SK-N-SH (cell line): Measurements from ENCODE around the gene APBB2. TPM values are rescaled to one million over a fixed set of nuclear protein-coding genes. Genes with fewer than 3 reads are reported as not detected.

Experiments
- CTCF ChIA-PET: fragments of 300-600, 350-600 bp; formaldehyde crosslinking; extraction: SDS; loops from one replicate; lab custom pipeline; 2021; lab: Yijun Ruan, JAX
- POLR2A ChIA-PET: fragments of 350-600 bp; sonication (Branson Sonifier 250); formaldehyde crosslinking; extraction: SDS; loops from one replicate; lab custom pipeline; 2020; ENCODE audit warnings: antibody characterized with exemption, inconsistent platforms; lab: Yijun Ruan, JAX
- DNase-seq: peaks from one replicate; pipeline ENCODE4 v3.0.0; 2012
- H2AFZ ChIP-seq: fragments of 200-600 bp; sonication (generic); 2 replicates; pipeline ENCODE4 v1.8.1; 2016; ENCODE audit warnings: antibody characterized with exemption, mild to moderate bottlenecking, low read depth
- H3F3A ChIP-seq: fragments of 200-600 bp; sonication (generic); replicated peaks from 2 replicates; pipeline ENCODE3; 2016; ENCODE audit warnings: antibody characterized with exemption, mild to moderate bottlenecking; ENCODE audit not compliant: insufficient read depth
- H3K27ac ChIP-seq, 2 experiments: fragments of 200-500 bp in 1 of 2; fragments of 200-600 bp in 1 of 2; sonication (Bioruptor generic) in 1 of 2; sonication (generic), shearing (Covaris generic) in 1 of 2; 2 replicates each; pipeline versions ENCODE4 v1.5.1 to v1.6.1; 2014 to 2016; ENCODE audit warnings: low read depth in 2 of 2, inconsistent platforms in 1 of 2, low read length in 1 of 2, mild to moderate bottlenecking in 1 of 2, mixed read lengths in 1 of 2
- H3K27me3 ChIP-seq: fragments of 200-600 bp; sonication (generic), shearing (Covaris generic); 2 replicates; pipeline ENCODE4 v1.6.1; 2016; ENCODE audit warnings: mixed run types; ENCODE audit not compliant: insufficient read depth
- H3K36me3 ChIP-seq, 2 experiments: fragments of 200-500 bp in 1 of 2; fragments of 200-600 bp in 1 of 2; sonication (Bioruptor generic) in 1 of 2; sonication (generic) in 1 of 2; replicated peaks in 1 of 2; 2 replicates each; pipeline versions ENCODE3 to v1.5.1; 2014 to 2016; ENCODE audit warnings: low read length in 1 of 2, mild to moderate bottlenecking in 1 of 2; ENCODE audit not compliant: insufficient read depth in 2 of 2, control insufficient read depth in 1 of 2
- H3K4me1 ChIP-seq, 2 experiments: fragments of 200-500 bp in 1 of 2; fragments of 200-600 bp in 1 of 2; sonication (Bioruptor generic) in 1 of 2; sonication (generic), shearing (Covaris generic) in 1 of 2; 2 replicates each; pipeline versions ENCODE4 v1.5.1 to v1.6.1; 2014 to 2016; ENCODE audit warnings: low read depth in 1 of 2, low read length in 1 of 2, mixed run types in 1 of 2; ENCODE audit not compliant: insufficient read depth in 2 of 2, control insufficient read depth in 1 of 2
- H3K4me2 ChIP-seq: fragments of 200-600 bp; sonication (generic), shearing (Covaris generic); 2 replicates; pipeline ENCODE4 v1.6.1; 2017; ENCODE audit warnings: mixed run types
- H3K4me3 ChIP-seq, 2 experiments: fragments of 200-500 bp in 1 of 2; fragments of 200-600 bp in 1 of 2; sonication (Bioruptor generic) in 1 of 2; sonication (generic), shearing (Covaris generic) in 1 of 2; 2 replicates each; pipeline versions ENCODE4 v1.5.1 to v1.8.1; 2014 to 2016; ENCODE audit warnings: low read depth in 2 of 2, inconsistent platforms in 1 of 2, low read length in 1 of 2, mild to moderate bottlenecking in 1 of 2, mixed read lengths in 1 of 2, moderate library complexity in 1 of 2
- H3K79me2 ChIP-seq: fragments of 200-600 bp; sonication (generic); 2 replicates; pipeline ENCODE4 v1.8.1; 2017; ENCODE audit warnings: mild to moderate bottlenecking; ENCODE audit not compliant: insufficient read depth
- H3K9ac ChIP-seq: fragments of 200-600 bp; sonication (generic); 2 replicates; pipeline ENCODE4 v1.6.1; 2017; ENCODE audit warnings: mixed run types
- H3K9me2 ChIP-seq: fragments of 200-600 bp; sonication (generic); 2 replicates; pipeline ENCODE4 v1.6.1; 2017; ENCODE audit warnings: mixed run types
- H3K9me3 ChIP-seq: fragments of 200-600 bp; sonication (generic); 2 replicates; pipeline ENCODE4 v1.6.1; 2017; ENCODE audit warnings: mixed run types, mild to moderate bottlenecking, moderate library complexity
- H4K20me1 ChIP-seq: fragments of 200-600 bp; sonication (generic); 2 replicates; pipeline ENCODE4 v1.6.1; 2017; ENCODE audit warnings: mild to moderate bottlenecking, mixed run types; ENCODE audit not compliant: insufficient read depth
- CTCF ChIP-seq: fragments of 200-600 bp; sonication (generic); IDR thresholded peaks from 2 replicates; pipeline ENCODE4 v1.6.1; 2017; ENCODE audit warnings: antibody characterized with exemption, mild to moderate bottlenecking, moderate library complexity
- ELF1 ChIP-seq: IDR thresholded peaks from 2 replicates; pipeline ENCODE4 v1.4.0; 2012
- FOSL2 ChIP-seq: IDR thresholded peaks from 2 replicates; pipeline ENCODE4 v1.4.0; 2012; ENCODE audit warnings: low read depth, mild to moderate bottlenecking, moderate library complexity, borderline replicate concordance
- FOXM1 ChIP-seq: IDR thresholded peaks from 2 replicates; pipeline ENCODE4 v1.4.0; 2012; ENCODE audit warnings: low read depth, mild to moderate bottlenecking
- GABPA ChIP-seq: IDR thresholded peaks from 2 replicates; pipeline ENCODE4 v1.4.0; 2012; ENCODE audit warnings: low read depth, mild to moderate bottlenecking
- GATA2 ChIP-seq: sonication (generic); formaldehyde crosslinking; IDR thresholded peaks from 2 replicates; pipeline ENCODE4 v1.5.0; 2020; ENCODE audit warnings: mild to moderate bottlenecking, missing genetic modification reagents
- JUND ChIP-seq: IDR thresholded peaks from 2 replicates; pipeline ENCODE4 v1.4.0; 2012
- MEF2A ChIP-seq: IDR thresholded peaks from 2 replicates; pipeline ENCODE4 v1.4.0; 2012; ENCODE audit warnings: low read depth, borderline replicate concordance
- MXI1 ChIP-seq: IDR thresholded peaks from 2 replicates; pipeline ENCODE4 v1.6.1; 2012; ENCODE audit warnings: mild to moderate bottlenecking, low read depth, low read length, improper control_type of control experiment
- NRF1 ChIP-seq: IDR thresholded peaks from 2 replicates; pipeline ENCODE4 v1.6.1; 2012; ENCODE audit warnings: low read depth, mild to moderate bottlenecking, low read length
- PBX3 ChIP-seq: IDR thresholded peaks from 2 replicates; pipeline ENCODE4; 2012
- POLR2AphosphoS5 ChIP-seq: IDR thresholded peaks from 2 replicates; pipeline ENCODE4 v1.6.1; 2012; ENCODE audit warnings: low read depth, low read length
- RXRA ChIP-seq: IDR thresholded peaks from 2 replicates; pipeline ENCODE4 v1.4.0; 2012; ENCODE audit warnings: low read depth, mild to moderate bottlenecking, borderline replicate concordance
- SMC3 ChIP-seq: IDR thresholded peaks from 2 replicates; pipeline ENCODE4 v1.6.1; 2012; ENCODE audit warnings: low read depth, low read length, improper control_type of control experiment
- TCF12 ChIP-seq: IDR thresholded peaks from 2 replicates; pipeline ENCODE4 v1.4.0; 2012
- TEAD4 ChIP-seq: IDR thresholded peaks from 2 replicates; pipeline ENCODE4 v1.4.0; 2012; ENCODE audit warnings: mild to moderate bottlenecking, borderline replicate concordance; ENCODE audit not compliant: insufficient read depth
- USF2 ChIP-seq: fragments of 150-350 bp; IDR thresholded peaks from 2 replicates; pipeline ENCODE4 v1.6.1; 2017; ENCODE audit warnings: antibody characterized with exemption, low read length, low read depth, borderline replicate concordance
- YY1 ChIP-seq: IDR thresholded peaks from 2 replicates; pipeline ENCODE4 v1.4.0; 2012; ENCODE audit warnings: low read depth, mild to moderate bottlenecking
- WGBS: methylation state at CpG from one replicate; pipeline ENCODE4 v1.1.6; 2017; ENCODE audit warnings: low lambda C conversion rate; 5-methylcytosine and 5-hydroxymethylcytosine counted together
- polyA plus RNA-seq, 3 experiments: library from polyadenylated mRNA; depleted of rRNA; stranded (reverse); fragments of >200 nt; gene quantifications; 2 replicates each; pipeline ENCODE4 v1.2.3, GENCODE V29; 2012
- TF ChIP-seq, protein P1 (sequence below): IDR thresholded peaks from 2 replicates; pipeline ENCODE4 v1.4.0; 2012; ENCODE audit warnings: low read depth, borderline replicate concordance

Gene APBB2
- polyA plus RNA-seq, 1 of the 3 experiments (the other 2 are of a cell fraction): 49.8 TPM

- POLR2A ChIA-PET: no interaction called here
- Histone ChIP-seq H3K9ac (no peak overlapping the region), H3K27ac (no peak overlapping the region), H3K4me1 (peaks cover 0 to 12% of the 10 kb centered on the region in 2 experiments; a peak in 2 of 4 replicates), H3K9me2 (no peaks in the 10 kb centered on the region), H2AFZ (no peak overlapping the region), H4K20me1 (no peaks in the 10 kb centered on the region), H3K27me3 (no peaks in the 10 kb centered on the region), H3K4me2 (no peak overlapping the region), H3K36me3 (peaks cover 13 to 21% of the 10 kb centered on the region in 2 experiments), H3K79me2 (peaks cover 55% of the 10 kb centered on the region), H3K4me3 (no peak overlapping the region), H3F3A (no peaks in the 10 kb centered on the region), H3K9me3 (no peaks in the 10 kb centered on the region)
- TF ChIP-seq SMC3: no peak
- no peak for TF ChIP-seq USF2
- TF ChIP-seq GABPA: no peak
- TF ChIP-seq NRF1: no peak
- no peak for TF ChIP-seq RXRA
- no peak for TF ChIP-seq TEAD4
- no peak for TF ChIP-seq GATA2 (CRISPR knock-in tag)
- DNase-seq: no peak
- CTCF ChIA-PET: interaction anchor here (1.2 to 10.9 kb wide), 3 partner anchors 43 to 242 kb away, joined by 6 to 155 read pairs (median 7); partner anchors contain the start of gene APBB2
- WGBS: 85% methylated on average over 3 of the region's 3 CpGs
These were observed 243.0 kb downstream of the APBB2 start for GRCh38 chr4:40971338-40971737.

DNA sequence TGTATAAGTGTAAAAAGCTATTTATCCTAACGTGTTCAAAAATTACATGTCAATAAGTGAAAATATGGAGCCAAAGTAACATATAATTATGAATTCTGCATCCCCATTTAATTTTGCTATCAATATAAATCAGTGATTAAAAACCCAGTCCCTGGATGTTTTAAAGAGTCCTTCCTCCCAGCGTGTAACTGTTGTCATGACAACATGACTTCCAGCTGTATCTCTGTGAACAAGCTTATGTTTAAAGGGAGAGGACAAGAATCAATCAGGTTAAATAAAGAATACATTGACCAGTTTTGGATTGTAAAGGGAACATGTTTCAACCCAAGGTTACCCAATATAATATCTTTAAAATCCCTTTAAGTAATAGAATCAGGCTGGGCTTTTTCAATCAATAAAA, 244.8 kb downstream of the APBB2 start:
- peak; percentile 60 for DNase-seq
- no peaks in the 10 kb centered on the region; a peak in 2 of 4 replicates for H3K4me1 ChIP-seq
- H3K9me3 ChIP-seq: no peaks in the 10 kb centered on the region
- no peak overlapping the region for H3K4me2 ChIP-seq
- ChIA-PET POLR2A (no interaction called here), CTCF (interaction anchor here (0.7 to 3.2 kb wide), 4 partner anchors 9 to 245 kb away, joined by 3 to 11 read pairs (median 4); partner anchors contain the start of gene APBB2)
- H3K27ac ChIP-seq: no peak overlapping the region
- peaks cover 13 to 21% of the 10 kb centered on the region in 2 experiments for H3K36me3 ChIP-seq
- no peak overlapping the region for H3K9ac ChIP-seq
- peaks cover 4% of the 10 kb centered on the region for H3F3A ChIP-seq
- WGBS: 64% methylated on average over 2 of the region's 2 CpGs
- no peaks in the 10 kb centered on the region for H3K27me3 ChIP-seq
- H2AFZ ChIP-seq: no peak overlapping the region
- no peaks in the 10 kb centered on the region for H3K9me2 ChIP-seq
- TF ChIP-seq POLR2AphosphoS5 (no peak), JUND (no peak), PBX3 (no peak), ELF1 (no peak), CTCF (no peak), GABPA (no peak), USF2 (no peak), MXI1 (no peak), TCF12 (no peak), YY1 (no peak), MEF2A (no peak), FOSL2 (no peak), FOXM1 (no peak), SMC3 (no peak)
- TF ChIP-seq, protein P1, sequence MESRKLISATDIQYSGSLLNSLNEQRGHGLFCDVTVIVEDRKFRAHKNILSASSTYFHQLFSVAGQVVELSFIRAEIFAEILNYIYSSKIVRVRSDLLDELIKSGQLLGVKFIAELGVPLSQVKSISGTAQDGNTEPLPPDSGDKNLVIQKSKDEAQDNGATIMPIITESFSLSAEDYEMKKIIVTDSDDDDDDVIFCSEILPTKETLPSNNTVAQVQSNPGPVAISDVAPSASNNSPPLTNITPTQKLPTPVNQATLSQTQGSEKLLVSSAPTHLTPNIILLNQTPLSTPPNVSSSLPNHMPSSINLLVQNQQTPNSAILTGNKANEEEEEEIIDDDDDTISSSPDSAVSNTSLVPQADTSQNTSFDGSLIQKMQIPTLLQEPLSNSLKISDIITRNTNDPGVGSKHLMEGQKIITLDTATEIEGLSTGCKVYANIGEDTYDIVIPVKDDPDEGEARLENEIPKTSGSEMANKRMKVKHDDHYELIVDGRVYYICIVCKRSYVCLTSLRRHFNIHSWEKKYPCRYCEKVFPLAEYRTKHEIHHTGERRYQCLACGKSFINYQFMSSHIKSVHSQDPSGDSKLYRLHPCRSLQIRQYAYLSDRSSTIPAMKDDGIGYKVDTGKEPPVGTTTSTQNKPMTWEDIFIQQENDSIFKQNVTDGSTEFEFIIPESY: no peak
- no peak overlapping the region for H3K4me3 ChIP-seq
- no peaks in the 10 kb centered on the region for H4K20me1 ChIP-seq
- peaks cover 44% of the 10 kb centered on the region; the same call in 1 of the 2 replicates for H3K79me2 ChIP-seq
